SK-N-SH treated with all-trans-retinoic acid at 6 μM for 48 hours (cell line): ENCODE results near the gene GVQW3.

Source experiments
- BACH2 ChIP-seq: fragments of 250-450 bp; sonication (Bioruptor Pico); IDR thresholded peaks from 2 replicates; pipeline ENCODE4 v1.9.0; 2021; ENCODE audit warnings: mild to moderate bottlenecking, borderline replicate concordance
- GLIS3 ChIP-seq: fragments of 250-450 bp; sonication (Bioruptor Pico); IDR thresholded peaks from 2 replicates; pipeline ENCODE4 v1.5.0; 2020; ENCODE audit warnings: mild to moderate bottlenecking, moderate library complexity
- OSR1 ChIP-seq: fragments of 250-450 bp; sonication (Bioruptor Pico); IDR thresholded peaks from 2 replicates; pipeline ENCODE4 v1.8.0; 2022; ENCODE audit warnings: moderate library complexity, mild to moderate bottlenecking, inconsistent platforms
- PATZ1 ChIP-seq: fragments of 250-450 bp; sonication (Bioruptor Pico); IDR thresholded peaks from 2 replicates; pipeline ENCODE4 v1.8.0; 2020; ENCODE audit warnings: mild to moderate bottlenecking, moderate library complexity, borderline replicate concordance
- PPARA ChIP-seq: fragments of 250-450 bp; sonication (Bioruptor Pico); IDR thresholded peaks from 2 replicates; pipeline ENCODE4 v1.5.0; 2020; ENCODE audit warnings: mild to moderate bottlenecking, borderline replicate concordance
- SNAI2 ChIP-seq: fragments of 250-450 bp; sonication (Bioruptor Pico); IDR thresholded peaks from 2 replicates; pipeline ENCODE4 v1.5.0; 2020; ENCODE audit warnings: mild to moderate bottlenecking, moderate library complexity
- TOX ChIP-seq: fragments of 250-450 bp; sonication (Bioruptor Pico); IDR thresholded peaks from 2 replicates; pipeline ENCODE4 v1.8.0; 2021; ENCODE audit warnings: mild to moderate bottlenecking, moderate library complexity, borderline replicate concordance
- TSHZ2 ChIP-seq: fragments of 250-450 bp; sonication (Bioruptor Pico); IDR thresholded peaks from 2 replicates; pipeline ENCODE4 v1.5.0; 2020; ENCODE audit warnings: mild to moderate bottlenecking, moderate library complexity
- ZC3H10 ChIP-seq: fragments of 250-450 bp; sonication (Bioruptor Pico); IDR thresholded peaks from 2 replicates; pipeline ENCODE4 v1.5.1; 2021; ENCODE audit warnings: mild to moderate bottlenecking, moderate library complexity
- ZFP3 ChIP-seq: fragments of 250-450 bp; sonication (Bioruptor Pico); IDR thresholded peaks from 2 replicates; pipeline ENCODE4 v1.5.0; 2020; ENCODE audit warnings: mild to moderate bottlenecking, moderate library complexity
- ZFP30 ChIP-seq: fragments of 450-650 bp; formaldehyde crosslinking; IDR thresholded peaks from 2 replicates; pipeline ENCODE4 v1.5.0; 2022; ENCODE audit warnings: mild to moderate bottlenecking, moderate library complexity
- ZNF8 ChIP-seq: fragments of 450-650 bp; formaldehyde crosslinking; IDR thresholded peaks from 2 replicates; pipeline ENCODE4 v1.5.0; 2020; ENCODE audit warnings: mild to moderate bottlenecking, moderate library complexity
- TF ChIP-seq, protein P1 (sequence below): fragments of 250-450 bp; sonication (Bioruptor Pico); IDR thresholded peaks from 2 replicates; pipeline ENCODE4 v1.5.1; 2021; ENCODE audit warnings: mild to moderate bottlenecking, moderate library complexity
- TF ChIP-seq, protein P2 (sequence below): fragments of 250-450 bp; sonication (Bioruptor Pico); IDR thresholded peaks from 2 replicates; pipeline ENCODE4 v1.5.1; 2020; ENCODE audit warnings: low read depth, mild to moderate bottlenecking, moderate library complexity

DNA sequence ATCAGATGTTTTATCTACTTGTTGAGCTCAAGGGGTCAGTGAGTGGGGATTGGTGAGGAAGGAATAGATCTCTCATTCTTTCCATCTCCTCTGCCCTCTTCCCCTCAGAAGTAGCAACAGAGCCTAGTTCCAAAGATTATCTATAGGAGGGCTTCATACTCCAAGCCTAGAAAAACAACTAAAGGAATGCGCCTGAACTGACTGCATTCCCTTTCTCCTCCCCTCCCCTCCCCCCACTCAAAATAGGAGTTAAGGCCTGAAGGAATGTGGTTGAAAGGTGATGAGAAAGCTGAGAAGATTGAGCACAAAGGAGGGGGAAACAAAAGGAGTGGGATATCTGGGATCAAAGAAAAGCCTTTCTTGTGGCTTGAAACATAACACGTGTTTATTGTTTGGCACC is 74.2 kb downstream of the GVQW3 start:
- TF ChIP-seq BACH2 (CRISPR knock-in tag) (no peak), SNAI2 (CRISPR knock-in tag) (no peak), ZFP3 (no peak), ZFP30 (no peak), TSHZ2 (CRISPR knock-in tag) (no peak), ZC3H10 (CRISPR knock-in tag) (no peak), GLIS3 (CRISPR knock-in tag) (no peak), PPARA (no peak), PATZ1 (CRISPR knock-in tag) (no peak), OSR1 (CRISPR knock-in tag) (no peak), ZNF8 (no peak), TOX (CRISPR knock-in tag) (no peak)
- TF ChIP-seq, protein P1, sequence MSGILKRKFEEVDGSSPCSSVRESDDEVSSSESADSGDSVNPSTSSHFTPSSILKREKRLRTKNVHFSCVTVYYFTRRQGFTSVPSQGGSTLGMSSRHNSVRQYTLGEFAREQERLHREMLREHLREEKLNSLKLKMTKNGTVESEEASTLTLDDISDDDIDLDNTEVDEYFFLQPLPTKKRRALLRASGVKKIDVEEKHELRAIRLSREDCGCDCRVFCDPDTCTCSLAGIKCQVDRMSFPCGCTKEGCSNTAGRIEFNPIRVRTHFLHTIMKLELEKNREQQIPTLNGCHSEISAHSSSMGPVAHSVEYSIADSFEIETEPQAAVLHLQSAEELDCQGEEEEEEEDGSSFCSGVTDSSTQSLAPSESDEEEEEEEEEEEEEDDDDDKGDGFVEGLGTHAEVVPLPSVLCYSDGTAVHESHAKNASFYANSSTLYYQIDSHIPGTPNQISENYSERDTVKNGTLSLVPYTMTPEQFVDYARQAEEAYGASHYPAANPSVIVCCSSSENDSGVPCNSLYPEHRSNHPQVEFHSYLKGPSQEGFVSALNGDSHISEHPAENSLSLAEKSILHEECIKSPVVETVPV (CRISPR knock-in tag) = no peak
- TF ChIP-seq, protein P2, sequence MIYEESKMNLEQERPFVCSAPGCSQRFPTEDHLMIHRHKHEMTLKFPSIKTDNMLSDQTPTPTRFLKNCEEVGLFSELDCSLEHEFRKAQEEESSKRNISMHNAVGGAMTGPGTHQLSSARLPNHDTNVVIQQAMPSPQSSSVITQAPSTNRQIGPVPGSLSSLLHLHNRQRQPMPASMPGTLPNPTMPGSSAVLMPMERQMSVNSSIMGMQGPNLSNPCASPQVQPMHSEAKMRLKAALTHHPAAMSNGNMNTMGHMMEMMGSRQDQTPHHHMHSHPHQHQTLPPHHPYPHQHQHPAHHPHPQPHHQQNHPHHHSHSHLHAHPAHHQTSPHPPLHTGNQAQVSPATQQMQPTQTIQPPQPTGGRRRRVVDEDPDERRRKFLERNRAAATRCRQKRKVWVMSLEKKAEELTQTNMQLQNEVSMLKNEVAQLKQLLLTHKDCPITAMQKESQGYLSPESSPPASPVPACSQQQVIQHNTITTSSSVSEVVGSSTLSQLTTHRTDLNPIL = no peak
